PC-3 (cell line): ENCODE measurements around the gene VSTM2L.

Experiments
- CTCF ChIP-seq: fragments of 300-600 bp; sonication (generic); conservative IDR thresholded peaks from 2 replicates; pipeline ENCODE4 v1.5.1; 2017; ENCODE audit warnings: antibody characterized with exemption, low read depth, mild to moderate bottlenecking, low read length
- EZH2 ChIP-seq: fragments of 300-600 bp; sonication (generic); IDR thresholded peaks from one replicate; pipeline ENCODE4 v1.6.1; 2017; ENCODE audit warnings: antibody characterized with exemption, mild to moderate bottlenecking, low read length; ENCODE audit not compliant: unreplicated experiment
- EZH2phosphoT487 ChIP-seq: fragments of 300-600 bp; sonication (generic); IDR thresholded peaks from 2 replicates; pipeline ENCODE4 v1.6.1; 2018; ENCODE audit warnings: mild to moderate bottlenecking, antibody characterized with exemption, low read length, borderline replicate concordance

- no peak for TF ChIP-seq CTCF
- TF ChIP-seq EZH2, result no peak
- no peak for TF ChIP-seq EZH2phosphoT487
Observed at GRCh38 chr20:37882961-37883712, 19.8 kb upstream of the VSTM2L start.
